ENCODE data around the gene ST6GALNAC2.

ST6GALNAC2 gene

DNA sequence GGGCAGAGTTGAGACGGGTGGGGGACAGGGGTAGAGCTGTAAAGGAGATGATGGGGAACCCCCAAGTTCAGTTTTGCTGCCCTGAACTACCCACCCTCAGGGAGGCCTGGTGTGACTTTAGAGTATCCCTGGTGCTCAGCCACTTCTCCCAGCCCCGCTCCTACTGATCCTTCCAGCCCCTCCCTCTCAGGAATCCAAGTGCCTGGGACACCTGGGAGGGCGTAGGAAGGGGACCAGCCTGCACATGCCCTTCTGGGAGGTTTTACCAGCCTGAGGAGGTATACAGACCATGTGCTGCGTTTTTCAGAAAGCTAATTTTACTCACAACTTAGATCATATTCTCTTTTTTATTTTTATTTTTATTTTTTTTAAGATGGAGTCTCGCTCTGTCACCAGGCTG is 4.1 kb downstream of the ST6GALNAC2 start:
- Histone ChIP-seq H3K27me3 (ENCODE audit: insufficient read depth, low read depth) (no peaks in the 10 kb centered on the region), H3K4me2 (no peak overlapping the region), H3K4me1 (ENCODE audit: low read depth, poor library complexity, severe bottlenecking) (no peaks in the 10 kb centered on the region), H3K36me3 (ENCODE audit: insufficient read depth) (no peaks in the 10 kb centered on the region), H3K27ac (no peak overlapping the region), H2AFZ (ENCODE audit: low read depth) (no peak overlapping the region), H3K79me2 (ENCODE audit: insufficient read depth, low read depth) (no peaks in the 10 kb centered on the region), H3K4me3 (IDR thresholded peaks at IDR 0.05; ENCODE audit: insufficient read depth, low read depth, low read length) (no peak overlapping the region), H3K9ac (no peak overlapping the region), H4K20me1 (ENCODE audit: insufficient read depth) (no peaks in the 10 kb centered on the region)
- TF ChIP-seq, protein P1, sequence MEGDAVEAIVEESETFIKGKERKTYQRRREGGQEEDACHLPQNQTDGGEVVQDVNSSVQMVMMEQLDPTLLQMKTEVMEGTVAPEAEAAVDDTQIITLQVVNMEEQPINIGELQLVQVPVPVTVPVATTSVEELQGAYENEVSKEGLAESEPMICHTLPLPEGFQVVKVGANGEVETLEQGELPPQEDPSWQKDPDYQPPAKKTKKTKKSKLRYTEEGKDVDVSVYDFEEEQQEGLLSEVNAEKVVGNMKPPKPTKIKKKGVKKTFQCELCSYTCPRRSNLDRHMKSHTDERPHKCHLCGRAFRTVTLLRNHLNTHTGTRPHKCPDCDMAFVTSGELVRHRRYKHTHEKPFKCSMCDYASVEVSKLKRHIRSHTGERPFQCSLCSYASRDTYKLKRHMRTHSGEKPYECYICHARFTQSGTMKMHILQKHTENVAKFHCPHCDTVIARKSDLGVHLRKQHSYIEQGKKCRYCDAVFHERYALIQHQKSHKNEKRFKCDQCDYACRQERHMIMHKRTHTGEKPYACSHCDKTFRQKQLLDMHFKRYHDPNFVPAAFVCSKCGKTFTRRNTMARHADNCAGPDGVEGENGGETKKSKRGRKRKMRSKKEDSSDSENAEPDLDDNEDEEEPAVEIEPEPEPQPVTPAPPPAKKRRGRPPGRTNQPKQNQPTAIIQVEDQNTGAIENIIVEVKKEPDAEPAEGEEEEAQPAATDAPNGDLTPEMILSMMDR (conservative IDR thresholded peaks at IDR 0.05; ENCODE audit: low read depth, low read length): no peak

GRCh38 chr17:76579281-76579680 is 6.4 kb downstream of the ST6GALNAC2 start:
- H3K4me3 ChIP-seq (IDR thresholded peaks at IDR 0.05; ENCODE audit: insufficient read depth, low read depth, low read length): no peak overlapping the region
- no peak overlapping the region for H3K9ac ChIP-seq
- H2AFZ ChIP-seq (ENCODE audit: low read depth): no peak overlapping the region
- no peaks in the 10 kb centered on the region for H3K4me1 ChIP-seq (ENCODE audit: low read depth, poor library complexity, severe bottlenecking)
- H4K20me1 ChIP-seq (ENCODE audit: insufficient read depth): no peaks in the 10 kb centered on the region
- no peaks in the 10 kb centered on the region for H3K79me2 ChIP-seq (ENCODE audit: insufficient read depth, low read depth)
- no peak overlapping the region for H3K4me2 ChIP-seq
- no peak overlapping the region for H3K27ac ChIP-seq
- no peaks in the 10 kb centered on the region for H3K36me3 ChIP-seq (ENCODE audit: insufficient read depth)
- TF ChIP-seq, protein P1 (conservative IDR thresholded peaks at IDR 0.05; ENCODE audit: low read depth, low read length): no peak
- no peaks in the 10 kb centered on the region for H3K27me3 ChIP-seq (ENCODE audit: insufficient read depth, low read depth)

GRCh38 chr17:76578376-76578775 is 7.3 kb downstream of the ST6GALNAC2 start:
- Histone ChIP-seq H3K36me3 (ENCODE audit: insufficient read depth) (no peaks in the 10 kb centered on the region), H4K20me1 (ENCODE audit: insufficient read depth) (no peaks in the 10 kb centered on the region), H3K79me2 (ENCODE audit: insufficient read depth, low read depth) (no peaks in the 10 kb centered on the region), H3K27me3 (ENCODE audit: insufficient read depth, low read depth) (no peaks in the 10 kb centered on the region), H3K4me2 (no peak overlapping the region), H3K4me1 (ENCODE audit: low read depth, poor library complexity, severe bottlenecking) (no peaks in the 10 kb centered on the region), H2AFZ (ENCODE audit: low read depth) (no peak overlapping the region), H3K4me3 (IDR thresholded peaks at IDR 0.05; ENCODE audit: insufficient read depth, low read depth, low read length) (no peak overlapping the region), H3K9ac (no peak overlapping the region), H3K27ac (no peak overlapping the region)
- TF ChIP-seq, protein P1 (conservative IDR thresholded peaks at IDR 0.05; ENCODE audit: low read depth, low read length): no peak

DNA sequence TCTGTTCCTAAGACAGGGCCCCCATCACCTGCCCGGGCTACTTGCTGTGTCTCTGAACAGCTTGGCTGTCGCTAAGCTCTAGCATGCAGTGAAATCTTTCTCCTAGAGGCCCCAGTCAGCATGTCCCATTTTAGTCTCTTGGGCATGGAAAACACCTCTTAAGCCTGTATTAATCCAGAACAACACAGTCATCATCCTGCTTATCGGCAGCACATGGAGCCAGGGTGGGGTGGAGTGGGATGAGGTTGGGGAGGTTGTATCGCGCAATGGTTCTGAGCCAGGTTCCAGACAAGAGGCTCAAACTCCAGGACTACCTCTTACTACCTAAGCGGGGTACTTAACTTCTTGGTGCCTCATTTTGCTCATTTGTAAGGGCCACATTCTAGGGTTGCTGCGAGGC is 7.8 kb downstream of the ST6GALNAC2 start:
- TF ChIP-seq, protein P1 (conservative IDR thresholded peaks at IDR 0.05; ENCODE audit: low read depth, low read length): no peak
- no peak overlapping the region for H3K27ac ChIP-seq
- H3K4me2 ChIP-seq: no peak overlapping the region
- H3K4me3 ChIP-seq (IDR thresholded peaks at IDR 0.05; ENCODE audit: insufficient read depth, low read depth, low read length): no peak overlapping the region
- no peaks in the 10 kb centered on the region for H3K79me2 ChIP-seq (ENCODE audit: insufficient read depth, low read depth)
- no peaks in the 10 kb centered on the region for H3K36me3 ChIP-seq (ENCODE audit: insufficient read depth)
- H2AFZ ChIP-seq (ENCODE audit: low read depth): no peak overlapping the region
- no peaks in the 10 kb centered on the region for H3K27me3 ChIP-seq (ENCODE audit: insufficient read depth, low read depth)
- no peak overlapping the region for H3K9ac ChIP-seq
- no peaks in the 10 kb centered on the region for H4K20me1 ChIP-seq (ENCODE audit: insufficient read depth)
- no peaks in the 10 kb centered on the region for H3K4me1 ChIP-seq (ENCODE audit: low read depth, poor library complexity, severe bottlenecking)
